Epithelial cell of esophagus (primary cell): ENCODE results near the gene DEFB127.
"Not testable (repeated sequence)": the region's sequence is repeated elsewhere in the genome, so short reads cannot be mapped to it uniquely, and the experiment has no call there.

ENCODE experiments used
- DNase-seq: peaks from one replicate; pipeline ENCODE4 v3.0.0; 2010; ENCODE audit warnings: low read depth
- H3K4me3 ChIP-seq: 2 replicates; pipeline ENCODE4 v1.5.1; 2011; ENCODE audit warnings: mild to moderate bottlenecking, low read length, control low read depth
- TF ChIP-seq, protein P1 (sequence below): IDR thresholded peaks from 2 replicates; pipeline ENCODE4 v1.5.1; 2011; ENCODE audit warnings: low read depth, mild to moderate bottlenecking, low read length, control low read depth, inconsistent platforms; ENCODE audit not compliant: insufficient read depth; ENCODE audit errors: missing control alignments

The DEFB127 gene

DNA sequence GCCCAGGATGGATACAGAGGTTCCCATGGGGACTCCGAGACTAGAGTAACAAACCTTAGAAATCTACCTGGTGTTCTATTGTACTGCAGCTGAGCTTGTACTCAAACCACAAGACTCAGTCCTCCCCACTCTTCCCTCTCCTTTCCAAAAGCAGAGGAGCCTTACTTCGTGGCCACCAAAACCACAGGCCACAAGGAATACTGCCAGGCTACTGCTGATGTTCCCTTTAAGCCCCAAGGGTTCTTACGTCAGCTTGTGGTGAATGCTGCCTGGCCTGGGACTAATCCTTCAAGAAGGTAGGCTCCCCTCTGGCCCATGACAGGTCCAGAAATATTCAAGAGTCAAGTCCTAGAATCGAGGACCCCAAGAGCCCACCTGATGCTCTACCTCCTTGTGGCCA lies 42.7 kb downstream of the DEFB127 start:
- TF ChIP-seq, protein P1, sequence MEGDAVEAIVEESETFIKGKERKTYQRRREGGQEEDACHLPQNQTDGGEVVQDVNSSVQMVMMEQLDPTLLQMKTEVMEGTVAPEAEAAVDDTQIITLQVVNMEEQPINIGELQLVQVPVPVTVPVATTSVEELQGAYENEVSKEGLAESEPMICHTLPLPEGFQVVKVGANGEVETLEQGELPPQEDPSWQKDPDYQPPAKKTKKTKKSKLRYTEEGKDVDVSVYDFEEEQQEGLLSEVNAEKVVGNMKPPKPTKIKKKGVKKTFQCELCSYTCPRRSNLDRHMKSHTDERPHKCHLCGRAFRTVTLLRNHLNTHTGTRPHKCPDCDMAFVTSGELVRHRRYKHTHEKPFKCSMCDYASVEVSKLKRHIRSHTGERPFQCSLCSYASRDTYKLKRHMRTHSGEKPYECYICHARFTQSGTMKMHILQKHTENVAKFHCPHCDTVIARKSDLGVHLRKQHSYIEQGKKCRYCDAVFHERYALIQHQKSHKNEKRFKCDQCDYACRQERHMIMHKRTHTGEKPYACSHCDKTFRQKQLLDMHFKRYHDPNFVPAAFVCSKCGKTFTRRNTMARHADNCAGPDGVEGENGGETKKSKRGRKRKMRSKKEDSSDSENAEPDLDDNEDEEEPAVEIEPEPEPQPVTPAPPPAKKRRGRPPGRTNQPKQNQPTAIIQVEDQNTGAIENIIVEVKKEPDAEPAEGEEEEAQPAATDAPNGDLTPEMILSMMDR, result no peak
- no peak overlapping the region for H3K4me3 ChIP-seq
- DNase-seq, result no peak

DNA sequence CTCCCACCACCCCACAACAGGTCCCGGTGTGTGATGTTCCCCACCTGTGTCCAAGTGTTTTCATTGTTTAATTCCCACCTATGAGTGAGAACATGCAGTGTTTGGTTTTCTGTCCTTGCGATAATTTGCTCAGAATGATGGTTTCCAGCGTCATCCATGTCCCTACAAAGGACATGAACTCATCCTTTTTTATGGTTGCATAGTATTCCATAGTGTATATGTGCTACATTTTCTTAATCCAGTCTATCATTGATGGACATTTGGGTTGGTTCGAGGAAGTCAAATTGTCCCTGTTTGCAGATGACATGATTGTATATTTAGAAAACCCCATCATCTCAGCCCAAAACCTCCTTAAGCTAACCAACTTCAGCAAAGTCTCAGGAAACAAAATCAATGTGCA lies 46.4 kb downstream of the DEFB127 start:
- H3K4me3 ChIP-seq, DNase-seq: not testable (repeated sequence)
